ENCODE measurements around the gene MFRP.

Gene MFRP

GRCh38 chr11:119372260-119373058 lies 26.0 kb upstream of the MFRP start:
- no peak for DNase-seq

GRCh38 chr11:119371778-119372182 lies 25.3 kb upstream of the MFRP start:
- DNase-seq, result no peak

- DNase-seq, result no peak
Observed at GRCh38 chr11:119371067-119371601, 24.6 kb upstream of the MFRP start.

- DNase-seq, result no peak
Observed at GRCh38 chr11:119370486-119371046, 24.1 kb upstream of the MFRP start.

- no peak for DNase-seq
Observed at GRCh38 chr11:119369132-119369925, 22.8 kb upstream of the MFRP start.

- DNase-seq, result peak; percentile 34
Observed at GRCh38 chr11:119368121-119369034, 21.9 kb upstream of the MFRP start.

- no peak for DNase-seq
Observed at GRCh38 chr11:119367661-119368120, 21.2 kb upstream of the MFRP start.

- no peak for DNase-seq
Observed at GRCh38 chr11:119366690-119367620, 20.4 kb upstream of the MFRP start.

GRCh38 chr11:119365071-119365591 lies 18.6 kb upstream of the MFRP start:
- no peak for DNase-seq

- DNase-seq, result no peak
Observed at GRCh38 chr11:119363851-119364590, 17.5 kb upstream of the MFRP start.

GRCh38 chr11:119363081-119363850 lies 16.8 kb upstream of the MFRP start:
- no peak for DNase-seq

- DNase-seq, result no peak
Observed at GRCh38 chr11:119362741-119363080, 16.2 kb upstream of the MFRP start.

- DNase-seq, result no peak
Observed at GRCh38 chr11:119361941-119362725, 15.6 kb upstream of the MFRP start.

GRCh38 chr11:119361056-119361787 lies 14.7 kb upstream of the MFRP start:
- peak; percentile 91 for DNase-seq

GRCh38 chr11:119359365-119360214 lies 13.1 kb upstream of the MFRP start:
- DNase-seq, result no peak

GRCh38 chr11:119357074-119357473 lies 10.6 kb upstream of the MFRP start:
- no peak for DNase-seq
